ENCODE data around the gene USH2A. TPM values are rescaled to one million over a fixed set of nuclear protein-coding genes. Genes with fewer than 3 reads are reported as not detected.

USH2A gene
- total and polyA plus RNA-seq, 3 donors from 2014 or later: 1.6 to 2.5 (median 1.8) TPM

GRCh38 chr1:215875712-215876111, 547.5 kb downstream of the USH2A start:
- Histone ChIP-seq H3K36me3 (ENCODE audit: low read depth, missing control alignments) (no peaks in the 10 kb centered on the region), H3K27me3 (no peaks in the 10 kb centered on the region), H3K4me3 (no peak overlapping the region), H3K4me1 (no peaks in the 10 kb centered on the region), H3K9me3 (no peaks in the 10 kb centered on the region), H3K27ac (no peak overlapping the region)
- intact Hi-C loops (cut with DNase I; ENCODE audit: low total_unique reads): no loop called here
- 84 to 85% methylated on average over 1 of the region's 1 CpG for WGBS, 2 donors
- TF ChIP-seq POLR2A (IDR thresholded peaks at IDR 0.05) (no peak), CTCF (IDR thresholded peaks at IDR 0.05) (no peak)
- DNase-seq: no peak

- TF ChIP-seq CTCF (IDR thresholded peaks at IDR 0.05) (no peak), POLR2A (IDR thresholded peaks at IDR 0.05) (no peak)
- Histone ChIP-seq H3K36me3 (ENCODE audit: low read depth, missing control alignments) (no peaks in the 10 kb centered on the region), H3K9me3 (no peaks in the 10 kb centered on the region), H3K27me3 (no peaks in the 10 kb centered on the region), H3K4me1 (no peaks in the 10 kb centered on the region), H3K27ac (no peak overlapping the region), H3K4me3 (no peak overlapping the region)
- intact Hi-C loops (cut with DNase I; ENCODE audit: low total_unique reads): no loop called here
- 63 to 78% methylated on average over 3 of the region's 3 CpGs for WGBS, 2 donors
- DNase-seq: no peak
These were observed 548.0 kb downstream of the USH2A start for GRCh38 chr1:215875236-215875635.

GRCh38 chr1:215872658-215873057, 550.6 kb downstream of the USH2A start:
- no peaks in the 10 kb centered on the region for H3K27me3 ChIP-seq
- intact Hi-C loops (cut with DNase I; ENCODE audit: low total_unique reads): no loop called here
- no peaks in the 10 kb centered on the region for H3K9me3 ChIP-seq
- no peaks in the 10 kb centered on the region for H3K36me3 ChIP-seq (ENCODE audit: low read depth, missing control alignments)
- H3K27ac ChIP-seq: no peak overlapping the region
- DNase-seq: no peak
- no peak for TF ChIP-seq POLR2A (IDR thresholded peaks at IDR 0.05)
- TF ChIP-seq CTCF (IDR thresholded peaks at IDR 0.05): no peak
- WGBS, 2 donors: 77 to 79% methylated on average over 3 of the region's 3 CpGs
- H3K4me1 ChIP-seq: no peaks in the 10 kb centered on the region
- no peak overlapping the region for H3K4me3 ChIP-seq

GRCh38 chr1:215868500-215868899, 554.7 kb downstream of the USH2A start:
- Histone ChIP-seq H3K9me3 (no peaks in the 10 kb centered on the region), H3K36me3 (ENCODE audit: low read depth, missing control alignments) (no peaks in the 10 kb centered on the region), H3K27ac (no peak overlapping the region), H3K4me3 (no peak overlapping the region), H3K27me3 (no peaks in the 10 kb centered on the region), H3K4me1 (no peaks in the 10 kb centered on the region)
- DNase-seq: no peak
- intact Hi-C loops (cut with DNase I; ENCODE audit: low total_unique reads): no loop called here
- WGBS, 2 donors: 40 to 59% methylated on average over 1 of the region's 1 CpG
- TF ChIP-seq CTCF (IDR thresholded peaks at IDR 0.05) (no peak), POLR2A (IDR thresholded peaks at IDR 0.05) (no peak)

GRCh38 chr1:215865060-215865459, 558.2 kb downstream of the USH2A start:
- DNase-seq: no peak
- Histone ChIP-seq H3K27me3 (no peaks in the 10 kb centered on the region), H3K36me3 (ENCODE audit: low read depth, missing control alignments) (no peaks in the 10 kb centered on the region), H3K9me3 (no peaks in the 10 kb centered on the region), H3K4me3 (no peak overlapping the region), H3K4me1 (no peaks in the 10 kb centered on the region), H3K27ac (no peak overlapping the region)
- TF ChIP-seq POLR2A (IDR thresholded peaks at IDR 0.05) (no peak), CTCF (IDR thresholded peaks at IDR 0.05) (no peak)
- intact Hi-C loops (cut with DNase I; ENCODE audit: low total_unique reads): no loop called here
- WGBS, 2 donors: 91 to 92% methylated on average over 3 of the region's 3 CpGs

Data from testis (tissue), 3 donors.